Breast epithelium (tissue), 3 donors: ENCODE data around the gene SLC22A31.

Source experiments
- POLR2A ChIP-seq: fragments of 450-650 bp; IDR thresholded peaks from one replicate; pipeline ENCODE4 v1.6.1; 2016; ENCODE audit warnings: antibody characterized with exemption, mild to moderate bottlenecking, moderate library complexity
- TF ChIP-seq, protein P1 (sequence below), 3 donors: fragments of 450-650 bp; IDR thresholded peaks; one replicate each; pipeline ENCODE4 v1.5.1; 2016 to 2017; ENCODE audit warnings: antibody characterized with exemption in 3 of 3, mild to moderate bottlenecking in 3 of 3, moderate library complexity in 3 of 3

DNA sequence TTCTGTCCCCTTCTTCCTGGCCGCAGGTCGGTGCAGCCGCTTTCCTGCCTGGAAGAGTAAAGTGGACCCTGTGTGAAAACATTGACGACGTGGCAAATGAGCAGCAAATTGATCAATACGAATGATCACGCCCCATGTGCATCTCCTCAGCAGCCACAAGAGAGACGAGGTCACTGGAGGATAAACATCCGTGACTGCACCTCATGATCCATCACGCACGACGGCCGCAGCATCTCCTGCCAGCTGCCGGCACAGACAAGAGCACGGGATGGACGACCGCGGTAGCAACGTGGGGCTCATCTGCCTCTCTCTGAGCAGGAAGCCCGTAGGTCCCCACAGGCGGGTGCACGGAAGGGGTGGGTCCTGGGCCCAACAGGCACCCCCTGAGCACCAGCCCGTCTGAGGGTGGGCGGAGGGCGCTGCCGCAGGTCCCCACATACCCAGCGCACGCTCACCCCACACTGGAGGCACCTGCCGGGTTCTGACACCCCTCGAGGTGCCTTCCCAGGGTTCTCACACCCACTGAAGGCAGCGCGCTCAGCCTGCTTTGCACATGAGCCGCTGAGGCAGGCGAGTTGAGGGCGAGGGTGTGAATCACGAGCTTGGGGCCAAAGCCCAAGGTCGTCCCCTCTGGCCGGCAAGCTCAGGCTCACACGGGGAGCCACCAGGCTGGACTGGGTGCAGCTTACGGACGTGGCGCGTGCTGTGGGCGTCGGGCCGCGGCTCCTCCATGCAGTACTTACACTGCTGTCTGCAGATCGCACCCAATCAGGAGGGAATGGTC lies 41.1 kb downstream of the SLC22A31 start:
- TF ChIP-seq, protein P1, sequence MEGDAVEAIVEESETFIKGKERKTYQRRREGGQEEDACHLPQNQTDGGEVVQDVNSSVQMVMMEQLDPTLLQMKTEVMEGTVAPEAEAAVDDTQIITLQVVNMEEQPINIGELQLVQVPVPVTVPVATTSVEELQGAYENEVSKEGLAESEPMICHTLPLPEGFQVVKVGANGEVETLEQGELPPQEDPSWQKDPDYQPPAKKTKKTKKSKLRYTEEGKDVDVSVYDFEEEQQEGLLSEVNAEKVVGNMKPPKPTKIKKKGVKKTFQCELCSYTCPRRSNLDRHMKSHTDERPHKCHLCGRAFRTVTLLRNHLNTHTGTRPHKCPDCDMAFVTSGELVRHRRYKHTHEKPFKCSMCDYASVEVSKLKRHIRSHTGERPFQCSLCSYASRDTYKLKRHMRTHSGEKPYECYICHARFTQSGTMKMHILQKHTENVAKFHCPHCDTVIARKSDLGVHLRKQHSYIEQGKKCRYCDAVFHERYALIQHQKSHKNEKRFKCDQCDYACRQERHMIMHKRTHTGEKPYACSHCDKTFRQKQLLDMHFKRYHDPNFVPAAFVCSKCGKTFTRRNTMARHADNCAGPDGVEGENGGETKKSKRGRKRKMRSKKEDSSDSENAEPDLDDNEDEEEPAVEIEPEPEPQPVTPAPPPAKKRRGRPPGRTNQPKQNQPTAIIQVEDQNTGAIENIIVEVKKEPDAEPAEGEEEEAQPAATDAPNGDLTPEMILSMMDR (IDR thresholded peaks at IDR 0.05) = no peak
- no peak for TF ChIP-seq POLR2A
